ENCODE measurements around the gene PTPN14.

GRCh38 chr1:214337511-214337910 is 213.9 kb downstream of the PTPN14 start:
- no peak for TF ChIP-seq CTCF (conservative IDR thresholded peaks at IDR 0.05; ENCODE audit: low read depth in 2 of 2)
- no peak for TF ChIP-seq ETS1 (IDR thresholded peaks at IDR 0.05)
- TF ChIP-seq EZH2 (IDR thresholded peaks at IDR 0.05; ENCODE audit: low read depth, unreplicated experiment) = no peak
- TF ChIP-seq REST (IDR thresholded peaks at IDR 0.05; ENCODE audit: unreplicated experiment) = no peak
- TF ChIP-seq CREB1 (CRISPR knock-in tag; IDR thresholded peaks at IDR 0.05; ENCODE audit: low read depth) = no peak

Measured in GM23338 (cell line).